ENCODE measurements around the gene TXNDC8.
"Not testable (repeated sequence)": the region's sequence is repeated elsewhere in the genome, so short reads cannot be mapped to it uniquely, and the experiment has no call there.

The TXNDC8 gene

DNA sequence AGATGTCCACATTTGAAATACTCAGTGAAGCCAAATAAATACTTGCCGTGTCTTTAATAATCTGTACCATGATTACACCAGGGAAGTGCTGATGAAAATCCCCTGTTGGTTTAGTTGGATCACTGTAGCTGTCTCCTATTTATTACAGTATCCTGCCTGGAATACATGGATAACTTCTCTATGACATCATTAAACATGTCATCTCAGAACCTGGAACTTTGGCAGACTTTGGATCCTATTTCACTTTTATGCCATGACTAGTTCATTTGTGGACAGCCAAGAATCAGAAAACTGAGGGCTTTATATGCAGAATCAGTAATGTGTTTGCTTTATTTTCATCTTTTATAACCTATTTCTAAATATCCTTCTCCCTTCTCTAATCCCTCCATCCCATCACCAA lies at the start of gene TXNDC8:
TXNDC8 (minus strand) TSS at position 137 of the 400 bp plus-strand sequence.
- DNase-seq (ENCODE audit: low spot score): no peak

DNA sequence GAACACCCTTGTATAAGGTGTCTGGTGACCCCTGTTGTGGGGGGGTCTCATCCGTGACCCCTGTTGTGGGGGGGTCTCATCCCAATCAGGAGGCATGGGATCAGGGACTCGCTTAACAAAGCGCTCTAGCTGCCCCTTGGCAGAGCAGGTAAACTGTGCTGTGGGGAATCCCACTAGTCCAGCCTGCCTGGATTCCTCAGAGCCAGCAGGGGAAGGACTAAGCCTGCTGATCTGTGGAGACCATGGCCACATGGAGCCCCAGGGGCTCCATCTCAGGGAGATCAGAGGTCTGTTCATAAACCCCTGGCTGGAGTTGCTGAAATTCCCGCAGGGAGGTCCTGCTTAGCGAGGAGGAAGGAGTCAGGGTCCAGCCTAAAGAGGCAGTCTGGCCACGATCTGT lies 45.8 kb upstream of the TXNDC8 start:
- no peak for DNase-seq (ENCODE audit: low spot score)

DNA sequence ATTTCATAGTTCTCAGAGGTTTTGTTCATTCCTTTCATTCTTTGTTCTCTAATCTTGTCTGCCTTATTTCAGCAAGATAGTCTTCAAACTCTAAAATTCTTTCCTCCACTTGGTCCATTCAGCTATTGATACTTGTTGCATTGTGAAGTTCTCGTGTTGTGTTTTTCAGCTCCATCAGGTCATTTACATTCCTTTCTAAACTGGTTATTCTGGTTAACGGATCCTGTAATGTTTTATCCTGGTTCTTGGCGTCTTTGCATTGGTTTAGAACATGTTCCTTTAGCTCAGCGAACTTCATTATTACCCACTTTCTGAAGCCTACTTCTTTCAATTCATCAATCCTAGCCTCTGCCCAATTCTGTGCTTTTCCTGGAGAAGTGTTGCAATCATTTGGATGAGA lies 45.1 kb upstream of the TXNDC8 start:
- DNase-seq (ENCODE audit: low spot score): no peak

DNA sequence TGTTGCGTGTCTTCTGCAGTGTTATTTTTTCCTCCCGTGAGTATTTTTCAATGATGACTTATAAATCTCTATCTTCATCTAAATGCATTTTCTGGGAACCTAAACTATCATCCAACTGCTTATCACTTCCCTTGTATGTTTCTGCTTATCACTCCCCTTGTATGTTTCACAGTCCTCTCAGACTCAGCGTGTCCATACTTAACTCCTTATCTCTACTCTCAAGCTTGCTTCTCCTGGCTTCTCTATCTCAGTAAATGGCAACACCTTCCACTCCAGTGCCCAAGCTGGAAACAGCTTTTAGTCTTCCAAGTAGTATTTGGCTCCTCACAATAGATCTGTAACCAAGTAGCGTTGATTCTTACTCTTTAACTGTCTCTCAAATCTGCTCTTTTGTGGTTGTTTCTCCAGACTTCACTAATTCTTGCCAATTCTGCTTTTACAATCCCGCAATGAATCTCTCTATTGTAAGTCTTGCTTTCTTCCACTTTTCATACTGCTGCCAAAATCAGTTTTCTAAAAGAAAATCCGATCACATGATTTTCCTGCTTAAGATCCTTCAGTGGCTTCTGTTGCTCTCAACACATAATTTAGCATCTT lies 33.8 kb upstream of the TXNDC8 start:
- no peak for DNase-seq (ENCODE audit: low spot score)

DNA sequence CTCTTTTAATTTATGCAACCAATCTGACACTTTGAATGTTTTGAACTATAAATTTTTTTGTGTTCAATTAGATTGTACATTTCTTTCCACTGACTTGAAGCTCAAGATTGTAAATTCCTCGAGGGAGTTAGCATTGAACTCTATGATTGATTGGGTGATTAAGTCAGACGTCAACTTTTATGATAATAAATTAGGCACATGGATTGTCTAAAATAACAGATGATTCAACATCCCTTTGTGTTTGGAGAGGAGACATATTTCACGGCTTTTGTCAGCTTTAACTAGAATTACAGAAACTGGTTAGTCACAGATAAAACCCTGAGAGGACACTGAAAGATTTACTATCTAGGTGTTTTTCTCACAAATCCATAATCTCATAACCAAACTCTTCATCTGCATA lies 32.7 kb upstream of the TXNDC8 start:
- no peak for DNase-seq (ENCODE audit: low spot score)

DNA sequence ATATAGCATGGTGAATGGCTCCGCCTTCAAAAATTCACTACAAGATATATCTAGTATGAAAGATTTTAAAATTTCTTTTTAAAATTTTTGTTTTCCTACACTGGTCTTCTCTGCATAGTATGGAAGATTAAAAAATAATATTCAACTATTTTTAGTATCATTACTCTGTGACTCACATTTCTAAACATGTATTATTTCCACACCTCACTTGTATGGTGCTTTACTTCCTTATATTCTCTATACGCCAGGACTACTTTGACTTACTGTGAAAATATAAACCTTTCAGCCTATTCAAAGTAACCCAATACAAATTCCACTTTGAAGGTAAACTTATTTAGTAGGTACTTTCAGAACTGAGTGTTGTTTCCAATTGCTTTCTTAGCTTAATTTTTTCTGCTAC lies 26.8 kb upstream of the TXNDC8 start:
- DNase-seq (ENCODE audit: low spot score): no peak

DNA sequence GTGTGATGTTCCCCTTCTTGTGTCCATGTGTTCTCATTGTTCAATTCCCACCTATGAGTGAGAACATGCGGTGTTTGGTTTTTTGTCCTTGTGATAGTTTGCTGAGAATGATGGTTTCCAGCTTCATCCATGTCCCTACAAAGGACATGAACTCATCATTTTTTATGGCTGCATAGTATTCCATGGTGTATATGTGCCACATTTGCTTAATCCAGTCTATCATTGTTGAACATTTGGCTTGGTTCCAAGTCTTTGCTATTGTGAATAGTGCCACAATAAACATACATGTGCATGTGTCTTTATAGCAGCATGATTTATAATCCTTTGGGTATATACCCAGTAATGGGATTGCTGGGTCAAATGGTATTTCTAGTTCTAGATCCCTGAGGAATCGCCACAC lies 21.3 kb upstream of the TXNDC8 start:
- not testable (repeated sequence) for DNase-seq (ENCODE audit: low spot score)

DNA sequence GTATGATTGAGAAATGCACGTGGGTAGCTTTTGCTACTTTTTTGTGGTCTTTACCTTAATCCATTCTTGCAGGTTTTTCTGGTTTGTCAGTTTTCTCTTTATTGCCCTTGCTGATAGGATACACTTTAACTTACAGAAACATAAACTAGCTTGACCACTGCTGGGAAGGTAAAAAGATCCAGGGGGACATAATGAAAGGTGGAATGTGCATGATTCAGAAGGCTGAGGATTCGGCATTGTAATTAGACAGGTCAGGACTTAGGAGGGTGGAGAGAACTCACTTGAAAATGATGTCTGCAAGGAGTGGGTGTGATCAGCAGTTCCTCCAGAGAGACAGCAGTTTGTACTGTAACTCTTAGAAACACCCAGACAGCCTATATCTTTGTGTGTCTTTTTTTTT lies 19.8 kb upstream of the TXNDC8 start:
- no peak for DNase-seq (ENCODE audit: low spot score)

DNA sequence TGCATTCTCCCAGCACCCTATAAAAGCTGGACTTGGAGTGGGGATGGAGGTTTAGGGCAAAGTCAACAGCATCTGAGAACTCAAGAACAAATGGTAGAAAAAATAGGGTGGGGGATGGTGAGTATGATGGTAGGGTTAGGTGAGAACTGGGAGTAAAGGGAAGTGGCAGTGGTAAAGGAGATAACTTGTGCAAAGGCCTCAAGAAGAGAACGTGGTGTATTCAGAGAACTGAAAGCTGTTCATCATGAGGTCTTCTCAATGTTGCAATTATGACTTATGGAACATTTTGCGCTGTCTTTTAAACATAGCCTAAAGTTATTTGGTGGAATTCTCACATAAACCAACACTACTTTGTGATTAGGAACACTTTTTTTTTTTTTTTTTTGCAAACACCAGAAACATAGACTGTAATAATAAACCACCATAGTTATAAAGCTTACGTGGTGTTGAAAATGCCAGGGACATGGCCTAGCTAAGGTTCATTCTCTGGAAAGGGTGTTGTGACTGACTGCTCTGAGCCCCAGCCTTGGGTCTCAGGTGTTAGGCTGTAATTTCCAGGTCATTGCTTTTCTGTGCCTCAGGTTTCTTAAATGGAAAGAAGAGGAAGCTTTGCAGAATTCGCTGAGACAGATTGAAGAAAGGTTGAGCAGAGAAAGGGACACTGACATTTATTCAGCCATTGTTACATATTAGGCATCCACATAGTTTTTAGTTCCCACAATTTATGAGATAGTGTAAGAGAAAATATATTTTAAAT lies 19.2 kb upstream of the TXNDC8 start:
- DNase-seq (ENCODE audit: low spot score): no peak

DNA sequence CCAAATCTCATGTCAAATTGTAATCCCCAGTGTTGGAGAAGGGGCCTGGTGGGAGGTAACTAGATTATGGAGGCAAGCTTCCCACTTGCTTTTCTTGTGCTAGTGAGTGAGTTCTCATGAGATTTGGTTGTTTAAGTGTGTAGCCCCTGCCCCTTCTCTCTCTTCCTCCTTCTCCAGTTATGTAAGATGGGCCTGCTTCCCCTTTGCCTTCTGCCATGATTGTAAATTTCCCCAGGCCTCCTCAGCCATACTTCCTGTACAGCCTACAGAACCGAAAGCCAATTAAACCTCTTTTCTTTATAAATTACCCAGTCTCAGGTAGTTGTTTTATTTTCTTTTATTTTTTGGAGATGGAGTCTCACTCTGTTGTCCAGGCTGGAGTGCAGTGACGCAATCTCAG lies 18.2 kb upstream of the TXNDC8 start:
- no peak for DNase-seq (ENCODE audit: low spot score)

DNA sequence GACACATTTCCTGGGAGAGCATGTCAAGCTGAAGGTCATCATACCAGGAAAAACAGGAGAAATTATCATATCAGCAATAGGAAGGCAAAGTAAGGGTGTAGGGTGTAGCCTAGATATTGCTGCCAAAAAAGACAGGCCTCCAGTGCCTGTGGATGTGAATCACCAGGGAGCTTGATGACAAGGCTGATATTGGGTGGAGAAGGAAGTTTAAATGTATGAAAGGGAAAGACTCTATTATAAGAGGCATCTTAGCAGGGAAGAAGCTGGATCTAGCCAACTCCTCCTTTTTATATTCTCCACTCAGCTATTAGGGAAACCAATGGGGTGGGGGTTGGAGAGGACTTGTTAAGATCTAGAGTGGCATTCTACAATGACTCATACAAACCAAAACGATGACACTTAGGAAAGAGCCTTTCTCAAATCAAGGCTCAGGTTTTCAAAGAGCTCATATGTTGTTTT lies 13.4 kb upstream of the TXNDC8 start:
- DNase-seq (ENCODE audit: low spot score): no peak

DNA sequence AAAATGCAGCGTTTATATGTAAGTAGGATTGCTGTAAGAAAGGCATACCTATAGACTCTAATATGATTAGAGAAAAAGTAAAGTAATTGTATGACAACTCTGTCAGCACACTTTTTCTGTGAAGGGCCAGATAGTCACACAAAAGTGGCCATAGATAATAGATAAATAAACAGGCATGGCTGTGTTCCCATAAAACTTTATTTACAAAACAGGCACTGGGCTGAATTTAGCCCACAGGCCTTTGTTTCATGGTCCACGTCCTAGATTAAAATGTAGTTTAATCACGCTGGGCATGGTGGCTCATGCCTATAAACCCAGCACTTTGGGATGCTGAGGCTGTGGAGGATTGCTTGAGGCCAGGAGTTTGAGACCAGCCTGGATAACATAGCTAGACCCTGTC lies 8.7 kb upstream of the TXNDC8 start:
- no peak for DNase-seq (ENCODE audit: low spot score)

DNA sequence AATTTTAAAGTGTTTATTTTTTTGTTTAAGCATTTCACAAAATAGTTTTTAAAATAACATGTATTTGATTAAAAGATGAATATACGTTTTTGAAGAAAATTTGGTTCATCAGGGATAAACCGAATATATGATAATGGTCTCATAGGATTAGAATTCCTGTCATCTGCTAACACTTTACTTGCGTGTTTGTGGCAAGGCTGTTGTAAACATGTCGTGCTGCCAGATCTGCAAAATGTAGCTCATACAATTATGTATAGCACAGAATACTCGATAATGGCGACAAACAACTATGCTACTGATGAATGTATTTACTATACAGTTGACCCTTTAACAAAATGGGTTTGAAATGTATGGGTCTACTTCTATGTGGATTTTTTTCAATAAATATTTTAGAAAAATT lies 7.2 kb upstream of the TXNDC8 start:
- DNase-seq (ENCODE audit: low spot score): no peak

DNA sequence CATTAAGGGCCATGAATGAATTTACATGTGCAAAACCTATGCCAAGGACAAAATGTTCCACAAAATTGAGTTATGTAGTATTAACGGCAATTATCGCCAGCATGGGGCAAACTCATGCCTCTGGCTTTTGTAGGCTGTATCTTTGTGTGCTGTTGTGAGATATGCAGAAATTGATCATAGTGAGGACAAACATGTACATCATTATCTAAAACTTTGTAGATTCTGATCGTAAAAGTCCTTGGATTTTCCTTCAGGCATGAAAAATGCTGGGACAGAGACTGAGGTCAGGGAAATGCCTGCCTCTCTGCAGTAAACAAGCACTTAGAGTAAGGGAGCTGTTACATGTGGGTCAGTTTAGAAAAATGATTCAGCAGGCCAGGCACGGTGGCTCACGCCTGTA lies 5.9 kb upstream of the TXNDC8 start:
- DNase-seq (ENCODE audit: low spot score): no peak

DNA sequence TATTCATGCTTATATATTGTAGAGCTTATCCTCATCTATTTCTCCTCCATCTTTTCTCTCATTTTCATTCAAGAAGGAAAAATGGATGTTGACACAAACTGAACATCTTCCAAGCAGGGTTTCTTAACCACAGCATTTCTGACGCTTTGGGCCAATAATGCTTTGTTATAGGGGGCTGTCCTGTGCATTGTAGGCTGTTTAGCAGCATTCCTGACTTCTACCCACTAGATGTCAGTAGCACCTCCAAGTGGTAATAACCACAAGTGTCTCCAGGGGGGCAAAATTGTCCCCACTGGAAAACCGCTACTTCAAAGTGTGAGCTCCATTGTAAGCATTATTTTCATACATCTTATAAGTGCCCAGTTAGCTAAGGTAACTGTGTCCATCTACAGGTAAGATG lies 2.6 kb upstream of the TXNDC8 start:
- DNase-seq (ENCODE audit: low spot score): peak; percentile 30

DNA sequence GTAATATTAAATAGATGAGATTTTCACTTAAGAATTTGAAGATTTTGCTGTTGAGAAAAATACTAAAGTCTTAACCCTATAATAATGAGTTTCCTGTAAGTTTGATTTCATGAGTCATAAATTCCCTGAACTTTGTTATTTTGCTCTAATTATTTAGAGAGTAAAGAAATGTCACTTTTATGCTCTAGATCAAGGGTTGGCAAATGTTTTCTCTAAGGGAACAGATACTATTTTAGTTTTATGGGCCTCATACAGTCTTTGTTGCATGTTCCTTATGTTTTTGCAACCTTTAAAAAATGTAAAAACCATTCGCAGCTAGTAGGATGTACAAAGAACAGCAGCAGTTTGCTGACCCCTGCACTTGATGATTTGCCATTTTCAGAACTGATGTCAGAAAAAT lies 480 bp upstream of the TXNDC8 start:
- DNase-seq (ENCODE audit: low spot score): no peak

DNA sequence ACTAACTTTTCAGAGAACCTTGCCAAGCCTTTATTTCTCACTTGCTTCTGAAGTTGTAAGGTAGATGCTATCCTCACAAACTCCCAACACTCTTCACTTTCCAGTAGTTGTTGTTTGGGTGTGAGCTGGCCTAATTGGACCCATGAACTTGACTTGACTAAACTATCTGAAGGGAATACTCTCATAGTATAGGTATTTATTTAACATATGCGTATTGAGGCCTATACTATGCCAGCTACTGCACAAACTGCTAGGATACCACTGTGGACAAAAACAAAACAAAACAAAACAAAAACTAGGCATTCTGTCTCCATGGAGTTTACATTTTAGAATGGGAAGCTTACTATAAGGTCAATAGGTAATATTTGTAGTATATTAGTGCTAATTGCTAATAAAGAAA lies 1.3 kb downstream of the TXNDC8 start:
- no peak for DNase-seq (ENCODE audit: low spot score)

DNA sequence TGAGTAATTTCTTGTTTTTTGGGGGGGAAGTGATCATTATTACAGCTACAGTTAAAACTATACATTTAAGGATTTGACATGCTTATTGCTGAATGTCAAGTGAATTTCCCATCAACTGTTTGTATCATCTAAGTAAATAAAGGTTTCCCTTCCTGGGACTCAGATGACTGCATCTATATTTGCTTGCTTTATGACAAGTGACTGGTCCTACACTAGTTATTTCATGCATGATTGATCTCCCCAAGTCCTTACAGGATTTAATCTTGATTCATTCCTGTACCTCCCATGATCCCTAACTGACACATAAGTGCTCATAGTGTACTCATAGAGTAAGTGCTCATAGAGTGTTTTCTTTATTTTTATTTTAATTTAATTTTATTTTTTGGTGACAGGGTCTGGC lies 2.8 kb downstream of the TXNDC8 start:
- no peak for DNase-seq (ENCODE audit: low spot score)

DNA sequence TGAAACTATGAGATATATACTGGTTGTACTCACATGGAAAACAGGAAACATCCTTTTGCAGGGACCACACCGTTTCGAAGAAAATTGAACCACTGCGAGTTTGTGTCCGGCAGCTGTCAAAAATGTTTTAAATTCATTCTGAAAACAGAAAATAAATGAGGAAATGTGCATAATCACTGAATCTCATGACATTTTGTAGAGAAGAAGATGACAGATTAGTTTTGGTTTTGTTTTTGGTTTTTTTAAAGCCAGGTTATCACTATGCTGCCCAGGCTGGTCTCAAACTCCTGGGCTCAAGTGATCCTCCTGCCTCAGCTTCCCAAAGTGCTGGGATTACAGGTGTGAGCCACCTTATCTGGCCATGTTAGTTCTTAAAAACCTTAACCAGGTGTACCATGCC lies 3.5 kb downstream of the TXNDC8 start:
- no peak for DNase-seq (ENCODE audit: low spot score)

DNA sequence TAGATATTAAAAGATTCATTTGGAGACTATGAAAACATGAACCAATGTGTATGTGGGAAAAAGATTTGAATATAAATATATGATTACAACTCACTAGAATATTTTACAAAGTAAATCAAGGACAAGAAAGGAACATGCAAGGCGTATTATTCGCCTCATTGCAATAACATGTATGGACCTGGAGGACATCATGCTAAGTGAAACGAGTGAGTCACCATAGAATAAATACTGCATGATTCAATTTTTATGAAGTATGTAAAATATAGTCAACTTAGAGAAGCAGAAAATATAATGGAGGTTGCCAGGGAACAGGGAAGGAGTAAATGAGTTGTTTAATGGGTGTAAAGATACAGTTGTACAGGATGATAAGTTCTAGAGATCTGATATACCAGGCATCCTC lies 4.9 kb downstream of the TXNDC8 start:
- no peak for DNase-seq (ENCODE audit: low spot score)

DNA sequence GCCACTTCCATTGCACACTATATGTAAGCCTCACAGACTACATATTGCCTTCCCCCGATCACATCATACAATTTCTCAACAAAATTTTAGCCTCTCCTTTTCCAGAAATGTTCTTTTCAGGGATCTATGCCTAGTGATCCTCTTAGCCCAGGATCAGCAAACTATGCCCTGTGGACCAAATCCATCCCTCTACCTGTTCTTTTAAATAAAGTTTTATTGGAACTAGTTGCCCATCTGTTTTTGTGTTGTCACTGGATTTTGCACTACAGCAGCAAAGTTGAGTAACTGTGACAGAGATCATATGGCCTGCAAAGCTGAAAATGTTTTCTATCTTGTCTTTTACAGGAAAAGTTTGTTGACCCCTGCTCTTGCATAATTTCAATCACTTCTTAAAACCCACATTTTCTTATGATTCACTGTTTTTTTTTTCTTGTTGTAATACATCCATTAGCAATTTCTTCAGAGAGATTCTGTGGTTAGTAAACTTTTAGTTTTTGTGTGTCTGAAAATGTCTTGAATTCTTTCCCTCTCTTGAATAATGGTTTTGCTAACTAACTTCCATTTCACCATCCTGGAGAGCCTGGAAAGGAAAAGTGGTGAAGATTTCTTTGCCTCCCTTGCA lies 7.1 kb downstream of the TXNDC8 start:
- no peak for DNase-seq (ENCODE audit: low spot score)

DNA sequence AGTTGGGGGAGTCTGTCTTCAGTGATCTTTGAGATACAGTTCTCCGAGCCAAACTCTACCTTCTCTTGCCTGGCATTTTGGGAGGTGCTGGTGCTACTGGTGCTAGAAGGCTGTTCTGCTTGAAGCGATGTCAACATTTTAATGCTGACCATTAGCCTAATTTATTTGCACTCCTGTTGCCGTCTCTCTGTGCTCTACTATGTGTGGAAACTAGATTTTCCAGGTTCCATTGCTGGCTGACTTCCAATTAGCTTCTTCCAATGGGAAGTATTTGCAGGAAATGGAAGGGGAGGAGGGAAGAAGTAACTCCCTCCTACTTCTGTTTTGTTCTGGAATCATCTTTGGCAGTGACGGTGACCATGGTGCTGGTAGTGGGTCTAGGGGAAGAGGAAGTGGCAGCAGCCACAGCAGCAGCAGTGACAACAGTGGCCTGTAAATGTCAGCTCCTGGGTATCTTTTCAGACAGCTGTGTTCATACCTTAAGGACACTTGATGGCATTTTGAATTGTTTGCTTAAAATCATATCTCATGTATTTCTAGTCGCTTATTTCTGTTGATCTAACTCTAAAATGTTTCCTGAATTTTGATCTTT lies 7.9 kb downstream of the TXNDC8 start:
- DNase-seq (ENCODE audit: low spot score): no peak

DNA sequence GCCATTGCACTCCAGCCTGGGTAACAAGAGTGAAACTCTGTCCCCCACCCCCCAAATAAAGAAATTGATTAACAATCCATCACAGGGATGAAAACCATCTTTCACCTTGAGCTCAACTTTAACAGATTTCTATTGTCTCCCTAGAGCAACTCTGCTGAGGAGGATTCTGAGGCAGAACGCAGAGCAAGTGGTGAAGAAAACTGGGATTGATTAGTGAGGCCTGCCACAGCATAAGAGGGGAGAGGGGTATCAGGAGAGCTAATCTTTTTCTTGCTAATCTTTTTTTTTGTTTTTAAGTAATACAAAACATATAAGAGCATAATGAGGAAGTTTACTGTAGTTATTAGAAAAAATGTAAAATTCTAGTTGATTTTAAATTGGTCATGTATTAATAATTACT lies 8.9 kb downstream of the TXNDC8 start:
- DNase-seq (ENCODE audit: low spot score): no peak

Data from NAMALWA (cell line).